CD4-positive, CD25-positive, alpha-beta regulatory T cell (primary cell): Measurements from ENCODE around the gene SPECC1. TPM values are rescaled to one million over a fixed set of nuclear protein-coding genes. Genes with fewer than 3 reads are reported as not detected.

Source experiments
- ATAC-seq, 2 donors: fragments of 150-1000 bp; cut with Tn5 transposase; one replicate each; pipeline ENCODE4 v1.10.0; 2021; ENCODE audit warnings: low read depth in 2 of 2, moderate number of reproducible peaks in 2 of 2, moderate library complexity in 1 of 2
- DNase-seq, 3 donors: peaks; one replicate each; pipeline versions ENCODE4 v3.0.0 to v3.0.0-alpha.2; 2012 to 2022; ENCODE audit warnings: mixed read lengths in 1 of 3
- H3K27ac ChIP-seq: one replicate; pipeline ENCODE4 v1.7.0; 2013; ENCODE audit warnings: mild to moderate bottlenecking, low read length; ENCODE audit not compliant: insufficient read depth, poor library complexity, severe bottlenecking
- H3K27me3 ChIP-seq: one replicate; pipeline ENCODE4 v1.7.0; 2013; ENCODE audit warnings: low read length; ENCODE audit not compliant: control insufficient read depth, insufficient read depth
- H3K36me3 ChIP-seq: one replicate; pipeline ENCODE4 v1.7.0; 2013; ENCODE audit warnings: mild to moderate bottlenecking, low read length, moderate library complexity; ENCODE audit not compliant: control insufficient read depth, insufficient read depth
- H3K4me1 ChIP-seq: 2 replicates; pipeline ENCODE4 v1.7.0; 2013; ENCODE audit warnings: mild to moderate bottlenecking, low read length; ENCODE audit not compliant: insufficient read depth, control insufficient read depth, poor library complexity, severe bottlenecking
- H3K4me3 ChIP-seq: one replicate; pipeline ENCODE4 v1.7.0; 2013; ENCODE audit warnings: low read depth, mild to moderate bottlenecking, low read length, moderate library complexity
- H3K9me3 ChIP-seq, 2 experiments: 1 replicate in 1 of 2; 2 replicates in 1 of 2; pipeline ENCODE4 v1.7.0; 2013; ENCODE audit warnings: low read length in 2 of 2, mild to moderate bottlenecking in 1 of 2, moderate library complexity in 1 of 2; ENCODE audit not compliant: control insufficient read depth in 2 of 2
- H3K27ac Mint-ChIP-seq, 3 donors: one replicate each; pipeline ENCODE4 v1.8.0; 2020 to 2022; ENCODE audit warnings: mild to moderate bottlenecking in 3 of 3, mixed read lengths in 3 of 3, moderate library complexity in 2 of 3
- H3K27me3 Mint-ChIP-seq: one replicate; pipeline ENCODE4 v1.8.0; 2022; ENCODE audit warnings: mild to moderate bottlenecking, mixed read lengths
- H3K36me3 Mint-ChIP-seq: one replicate; pipeline ENCODE4 v1.8.0; 2020; ENCODE audit warnings: mixed read lengths
- H3K4me1 Mint-ChIP-seq, 4 donors: one replicate each; pipeline ENCODE4 v1.8.0; 2020 to 2022; ENCODE audit warnings: mixed read lengths in 4 of 4, mild to moderate bottlenecking in 1 of 4
- H3K4me3 Mint-ChIP-seq, 4 donors: one replicate each; pipeline ENCODE4 v1.8.0; 2020 to 2022; ENCODE audit warnings: mild to moderate bottlenecking in 4 of 4, mixed read lengths in 4 of 4, moderate library complexity in 3 of 4
- H3K9me3 Mint-ChIP-seq, 7 donors: one replicate each; pipeline ENCODE4 v1.8.0; 2020 to 2022; ENCODE audit warnings: mixed read lengths in 7 of 7, mild to moderate bottlenecking in 3 of 7, moderate library complexity in 2 of 7
- polyA plus RNA-seq, 4 donors: library from polyadenylated mRNA; unstranded; fragments of 300-500 nt; fragmentation: Illumina TruSeq; gene quantifications; one replicate each; pipeline ENCODE4 v1.2.3, GENCODE V29; 2021
- total RNA-seq: library from RNA; stranded (reverse); gene quantifications from one replicate; pipeline ENCODE4 v1.2.3, GENCODE V29; 2022

Gene SPECC1
- total and polyA plus RNA-seq, 5 donors from 2014 or later: 0.62 to 6.5 (median 1.2) TPM

- DNase-seq (no peak), ATAC-seq (no peak)
- peaks cover 0 to 1% (median 0%) of the 10 kb centered on the region in 7 donors for H3K9me3 Mint-ChIP-seq
Measured at GRCh38 chr17:20118280-20118679, 109.1 kb downstream of the SPECC1 start.

GRCh38 chr17:20120836-20121235, 111.7 kb downstream of the SPECC1 start:
- H3K4me3 Mint-ChIP-seq: no peak overlapping the region
- peaks cover 0 to 5% (median 2%) of the 10 kb centered on the region in 4 donors for H3K4me1 Mint-ChIP-seq
- Histone ChIP-seq H3K9me3 (no peaks in the 10 kb centered on the region), H3K27me3 (peaks cover 1% of the 10 kb centered on the region), H3K27ac (no peak overlapping the region), H3K4me1 (no peaks in the 10 kb centered on the region), H3K4me3 (no peak overlapping the region), H3K36me3 (no peaks in the 10 kb centered on the region)
- DNase-seq (no peak), ATAC-seq (no peak)
- H3K27ac Mint-ChIP-seq: no peak overlapping the region
- H3K9me3 Mint-ChIP-seq: peaks cover 0 to 1% (median 0%) of the 10 kb centered on the region in 7 donors
- H3K27me3 Mint-ChIP-seq: peaks cover 8% of the 10 kb centered on the region
- H3K36me3 Mint-ChIP-seq: no peaks in the 10 kb centered on the region

More at GRCh38 chr17:20118280-20118679, 109.1 kb downstream of the SPECC1 start:
- no peak overlapping the region for H3K4me3 ChIP-seq
- Mint-ChIP-seq H3K4me3 (no peak overlapping the region), H3K36me3 (no peaks in the 10 kb centered on the region), H3K4me1 (peaks cover 0 to 5% (median 2%) of the 10 kb centered on the region in 4 donors), H3K27ac (no peak overlapping the region), H3K27me3 (peaks cover 18% of the 10 kb centered on the region)
- no peaks in the 10 kb centered on the region for H3K4me1 ChIP-seq
- H3K9me3 ChIP-seq: no peaks in the 10 kb centered on the region
- no peak overlapping the region for H3K27ac ChIP-seq
- peaks cover 1% of the 10 kb centered on the region for H3K27me3 ChIP-seq
- no peaks in the 10 kb centered on the region for H3K36me3 ChIP-seq

DNA sequence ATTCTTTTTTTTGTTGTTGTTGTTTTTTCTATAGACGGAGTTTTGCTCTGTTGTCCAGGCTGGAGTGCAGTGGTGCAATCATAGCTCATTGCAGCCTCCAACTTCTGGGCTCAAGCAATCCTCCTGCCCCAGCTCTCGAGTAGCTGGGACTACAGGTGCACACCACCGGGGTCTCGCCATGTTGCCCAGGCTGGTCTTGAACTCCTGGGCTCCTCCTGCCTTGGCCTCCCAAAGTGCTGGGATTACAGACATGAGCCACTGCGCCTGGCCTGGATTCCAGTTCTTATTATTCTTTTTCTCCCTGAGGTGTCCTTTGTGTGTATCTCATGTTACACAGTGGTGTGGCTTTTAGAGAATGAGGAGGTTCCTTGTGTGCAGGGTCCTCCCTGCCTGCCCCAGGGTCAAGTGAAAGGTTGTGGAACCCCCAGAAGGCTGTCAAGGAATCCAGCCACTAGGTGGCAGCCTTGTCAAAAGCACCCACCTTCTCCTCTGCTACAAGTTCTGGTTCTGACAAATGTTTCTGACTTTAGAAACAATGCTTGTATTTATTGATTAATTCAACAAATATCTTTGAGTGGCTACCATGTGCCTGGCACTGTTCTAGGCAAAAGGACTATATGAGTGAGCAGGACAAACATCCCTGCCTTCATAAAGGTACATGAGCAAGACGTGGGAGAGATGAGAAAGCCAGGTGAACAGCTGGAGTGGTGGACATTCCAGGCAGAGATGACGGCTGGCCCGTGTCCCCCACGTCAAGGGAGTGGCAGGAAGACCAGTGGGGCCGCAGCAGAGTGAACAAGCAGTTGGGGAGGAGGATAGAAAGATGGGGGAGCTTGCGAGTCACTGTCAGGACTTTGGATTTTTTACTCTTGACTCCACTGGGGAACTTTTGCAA, 112.4 kb downstream of the SPECC1 start:
- H3K9me3 Mint-ChIP-seq: peaks cover 0 to 1% (median 0%) of the 10 kb centered on the region in 7 donors
- peak; percentile 42 to 71 (median 66) for DNase-seq
- no peak overlapping the region for H3K4me3 Mint-ChIP-seq
- H3K27ac ChIP-seq: no peak overlapping the region
- peak; percentile 40 for ATAC-seq
- no peaks in the 10 kb centered on the region for H3K4me1 ChIP-seq
- peaks cover 1% of the 10 kb centered on the region for H3K27me3 ChIP-seq
- H3K27me3 Mint-ChIP-seq: peaks cover 5% of the 10 kb centered on the region
- no peak overlapping the region for H3K27ac Mint-ChIP-seq
- no peak overlapping the region for H3K4me3 ChIP-seq
- H3K36me3 Mint-ChIP-seq: no peaks in the 10 kb centered on the region
- H3K36me3 ChIP-seq: no peaks in the 10 kb centered on the region
- no peaks in the 10 kb centered on the region for H3K9me3 ChIP-seq
- peaks cover 0 to 4% (median 2%) of the 10 kb centered on the region in 4 donors for H3K4me1 Mint-ChIP-seq

- Histone ChIP-seq H3K36me3 (no peaks in the 10 kb centered on the region), H3K27ac (no peak overlapping the region), H3K4me3 (no peak overlapping the region), H3K4me1 (no peaks in the 10 kb centered on the region), H3K27me3 (peaks cover 1% of the 10 kb centered on the region), H3K9me3 (no peaks in the 10 kb centered on the region)
- Mint-ChIP-seq H3K36me3 (no peaks in the 10 kb centered on the region), H3K27ac (no peak overlapping the region), H3K27me3 (peaks cover 3% of the 10 kb centered on the region), H3K9me3 (peaks cover 0 to 1% (median 0%) of the 10 kb centered on the region in 7 donors), H3K4me1 (peaks cover 0 to 3% (median 0%) of the 10 kb centered on the region in 4 donors), H3K4me3 (no peak overlapping the region)
- DNase-seq (no peak), ATAC-seq (no peak)
Measured at GRCh38 chr17:20122254-20122879, 113.2 kb downstream of the SPECC1 start.

DNA sequence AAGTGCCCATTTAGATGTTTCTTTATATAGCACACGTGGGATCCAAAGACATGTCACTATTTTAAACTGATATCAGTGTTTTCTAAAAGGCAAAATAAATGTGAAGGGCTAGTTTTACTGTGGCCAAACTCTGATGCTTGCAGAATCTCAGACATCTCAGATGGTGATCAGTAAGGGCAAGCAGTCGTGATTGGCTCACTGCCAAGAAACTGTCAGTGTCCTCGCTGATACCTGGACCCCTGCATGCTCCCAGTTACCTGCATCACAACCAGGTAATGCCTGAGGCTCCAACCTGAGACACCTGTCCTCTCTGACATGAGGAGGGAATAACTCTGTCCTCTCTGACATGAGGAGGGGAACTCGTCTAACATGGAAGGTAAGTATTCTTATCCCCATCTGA, 114.0 kb downstream of the SPECC1 start:
- no peak overlapping the region for H3K27ac ChIP-seq
- Mint-ChIP-seq H3K27ac (no peak overlapping the region), H3K27me3 (peaks cover 8% of the 10 kb centered on the region), H3K4me1 (peaks cover 0 to 3% (median 0%) of the 10 kb centered on the region in 4 donors), H3K4me3 (no peak overlapping the region), H3K9me3 (peaks cover 0 to 1% (median 0%) of the 10 kb centered on the region in 7 donors), H3K36me3 (no peaks in the 10 kb centered on the region)
- no peaks in the 10 kb centered on the region for H3K9me3 ChIP-seq
- DNase-seq (no peak), ATAC-seq (no peak)
- peaks cover 1% of the 10 kb centered on the region for H3K27me3 ChIP-seq
- H3K4me3 ChIP-seq: no peak overlapping the region
- no peaks in the 10 kb centered on the region for H3K36me3 ChIP-seq
- H3K4me1 ChIP-seq: no peaks in the 10 kb centered on the region

DNA sequence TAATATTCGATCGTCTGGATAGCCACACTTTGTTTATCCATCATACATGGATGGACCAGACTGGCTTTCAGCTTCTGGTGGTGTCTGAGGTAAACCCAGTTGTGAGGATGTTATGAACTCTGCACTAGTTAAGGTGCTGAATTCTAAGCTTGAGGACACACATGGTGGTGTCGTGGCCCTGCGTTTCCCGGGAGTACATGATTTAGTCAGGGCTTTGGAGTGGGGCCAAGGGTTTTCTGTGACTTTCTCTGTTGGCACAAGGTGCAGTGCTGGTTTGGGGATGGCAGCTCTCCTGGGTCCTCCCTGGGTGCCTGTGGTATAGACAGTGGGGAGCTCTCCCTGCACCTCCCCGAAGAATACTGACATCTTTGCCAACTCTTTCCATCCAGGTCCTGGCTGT, 116.6 kb downstream of the SPECC1 start:
- H3K27ac Mint-ChIP-seq: no peak overlapping the region
- DNase-seq: no peak
- H3K4me1 ChIP-seq: no peaks in the 10 kb centered on the region

DNA sequence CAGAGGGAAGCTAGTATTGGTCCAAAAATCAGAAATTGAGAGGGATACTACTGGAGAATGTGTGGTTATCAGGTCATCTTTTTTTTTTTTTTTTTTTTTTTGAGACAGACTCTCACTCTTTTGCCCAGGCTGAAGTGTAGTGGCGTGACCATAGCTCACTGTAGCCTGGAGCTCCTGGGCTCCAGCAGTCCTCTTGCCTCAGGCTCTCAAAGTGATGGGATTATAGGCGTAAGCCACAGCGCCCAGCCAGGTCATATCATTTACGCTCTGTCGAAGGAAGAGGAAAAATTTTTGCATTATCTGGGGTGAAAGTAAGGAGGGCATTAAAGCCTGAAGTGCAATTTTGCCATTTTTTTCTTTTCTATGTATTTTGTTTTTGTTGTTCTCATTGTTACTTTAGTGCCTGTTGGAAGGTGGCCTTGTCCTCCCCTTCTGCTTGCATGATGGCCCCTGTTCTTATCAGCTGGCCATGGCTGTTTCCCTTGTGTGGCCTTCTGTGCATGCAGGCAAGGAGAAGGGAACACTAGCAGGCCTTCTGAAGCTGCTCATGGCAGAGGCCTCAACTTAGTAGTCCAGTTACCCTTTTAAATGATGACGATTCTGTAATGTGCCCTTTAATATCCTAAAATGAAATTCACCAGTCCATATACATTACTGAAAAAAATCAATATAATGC, 118.3 kb downstream of the SPECC1 start:
- H3K4me3 Mint-ChIP-seq: no peak overlapping the region
- no peaks in the 10 kb centered on the region for H3K27me3 ChIP-seq
- H3K4me3 ChIP-seq: no peak overlapping the region
- no peaks in the 10 kb centered on the region for H3K4me1 Mint-ChIP-seq
- H3K9me3 Mint-ChIP-seq: no peaks in the 10 kb centered on the region
- H3K36me3 Mint-ChIP-seq: no peaks in the 10 kb centered on the region
- H3K36me3 ChIP-seq: no peaks in the 10 kb centered on the region
- no peak overlapping the region for H3K27ac ChIP-seq
- H3K9me3 ChIP-seq: no peaks in the 10 kb centered on the region
- no peaks in the 10 kb centered on the region for H3K4me1 ChIP-seq
- H3K27me3 Mint-ChIP-seq: peaks cover 13% of the 10 kb centered on the region
- H3K27ac Mint-ChIP-seq: no peak overlapping the region
- ATAC-seq (no peak), DNase-seq (no peak)

More for the DNA sequence above, 116.6 kb downstream of the SPECC1 start:
- Histone ChIP-seq H3K27me3 (no peaks in the 10 kb centered on the region), H3K9me3 (no peaks in the 10 kb centered on the region), H3K27ac (no peak overlapping the region), H3K4me3 (no peak overlapping the region), H3K36me3 (no peaks in the 10 kb centered on the region)
- ATAC-seq: no peak
- H3K4me3 Mint-ChIP-seq: no peak overlapping the region
- H3K4me1 Mint-ChIP-seq: peaks cover 0 to 3% (median 0%) of the 10 kb centered on the region in 4 donors
- H3K27me3 Mint-ChIP-seq: peaks cover 13% of the 10 kb centered on the region
- H3K36me3 Mint-ChIP-seq: no peaks in the 10 kb centered on the region
- H3K9me3 Mint-ChIP-seq: no peaks in the 10 kb centered on the region
